GM18502 (cell line): ENCODE data around the gene BRD3OS.

ENCODE experiments used
- ATAC-seq: cut with Tn5 transposase; IDR thresholded peaks from one replicate; pipeline ENCODE4 v1.9.1; 2021; ENCODE audit warnings: mild to moderate bottlenecking; ENCODE audit not compliant: unreplicated experiment, poor library complexity

The BRD3OS gene

DNA sequence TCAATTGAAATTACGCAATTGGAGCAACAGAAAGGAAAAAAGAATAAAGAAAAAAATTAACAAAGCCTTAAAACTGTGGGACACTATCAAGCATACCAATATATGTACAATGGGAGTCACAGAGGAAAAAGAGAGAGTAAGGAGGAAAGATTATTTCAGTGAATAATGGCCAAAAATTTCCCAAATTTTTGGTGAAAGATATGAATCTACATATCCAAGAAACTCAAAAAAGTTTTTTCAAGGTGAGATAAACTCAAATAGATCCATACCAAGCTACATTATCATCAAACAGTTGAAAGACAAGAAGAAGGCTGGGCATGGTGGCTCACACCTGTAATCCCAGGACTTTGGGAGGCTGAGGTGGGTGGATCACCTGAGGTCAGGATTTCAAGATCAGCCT, 51.4 kb downstream of the BRD3OS start:
- ATAC-seq: no peak
